Hepatocyte (in vitro differentiated cells): ENCODE measurements around the gene ZNF446. TPM values are rescaled to one million over a fixed set of nuclear protein-coding genes. Genes with fewer than 3 reads are reported as not detected.
"Not testable (repeated sequence)": the region's sequence is repeated elsewhere in the genome, so short reads cannot be mapped to it uniquely, and the experiment has no call there.

Source experiments
- DNase-seq: peaks from one replicate; pipeline ENCODE4 v3.0.0-alpha.2; 2016; ENCODE audit warnings: low spot score
- H2AFZ ChIP-seq: fragments of 200-600 bp; sonication (generic); 2 replicates; pipeline ENCODE4 v1.6.0; 2016; ENCODE audit warnings: antibody characterized with exemption, mild to moderate bottlenecking
- H3K27ac ChIP-seq: fragments of 200-600 bp; sonication (generic); 2 replicates; pipeline ENCODE4 v1.5.1; 2016; ENCODE audit warnings: mild to moderate bottlenecking
- H3K27me3 ChIP-seq: fragments of 200-600 bp; sonication (generic); 2 replicates; pipeline ENCODE4 v1.6.1; 2016
- H3K36me3 ChIP-seq: fragments of 200-600 bp; sonication (generic); replicated peaks from 2 replicates; pipeline ENCODE4 v1.5.1; 2016; ENCODE audit warnings: low read depth; ENCODE audit not compliant: insufficient read depth
- H3K4me1 ChIP-seq: fragments of 200-600 bp; sonication (generic); 2 replicates; pipeline ENCODE4 v1.5.1; 2016; ENCODE audit warnings: mild to moderate bottlenecking, moderate library complexity; ENCODE audit not compliant: insufficient read depth
- H3K4me2 ChIP-seq: fragments of 200-600 bp; sonication (generic); 2 replicates; pipeline ENCODE4 v1.6.0; 2016
- H3K4me3 ChIP-seq: fragments of 200-600 bp; sonication (generic); 2 replicates; pipeline ENCODE4 v1.5.1; 2016; ENCODE audit warnings: mild to moderate bottlenecking
- H3K79me2 ChIP-seq: fragments of 200-600 bp; sonication (generic); 2 replicates; pipeline ENCODE4 v1.6.0; 2017; ENCODE audit warnings: mild to moderate bottlenecking
- H3K9me2 ChIP-seq: fragments of 200-600 bp; sonication (generic); replicated peaks from 2 replicates; pipeline ENCODE4 v1.6.0; 2017; ENCODE audit warnings: mild to moderate bottlenecking; ENCODE audit not compliant: insufficient read depth
- H3K9me3 ChIP-seq: fragments of 200-600 bp; sonication (generic); 2 replicates; pipeline ENCODE4 v1.5.1; 2016; ENCODE audit warnings: low read depth, mild to moderate bottlenecking
- H4K20me1 ChIP-seq: fragments of 200-600 bp; sonication (generic); 2 replicates; pipeline ENCODE4 v1.6.0; 2016; ENCODE audit warnings: mild to moderate bottlenecking; ENCODE audit not compliant: insufficient read depth, poor library complexity, severe bottlenecking
- CTCF ChIP-seq: fragments of 200-600 bp; sonication (generic); IDR thresholded peaks from 2 replicates; pipeline ENCODE4 v1.5.1; 2016; ENCODE audit warnings: antibody characterized with exemption, mild to moderate bottlenecking; ENCODE audit not compliant: poor library complexity
- EZH2 ChIP-seq: fragments of 200-600 bp; sonication (generic); IDR thresholded peaks from 2 replicates; pipeline ENCODE4 v1.6.1; 2016; ENCODE audit warnings: antibody characterized with exemption, mild to moderate bottlenecking, borderline replicate concordance
- EZH2phosphoT487 ChIP-seq: fragments of 200-600 bp; sonication (generic); IDR thresholded peaks from one replicate; pipeline ENCODE4 v1.6.1; 2018; ENCODE audit warnings: antibody characterized with exemption, mild to moderate bottlenecking, low read depth, moderate library complexity; ENCODE audit not compliant: unreplicated experiment, severe bottlenecking
- WGBS: methylation state at CpG from one replicate; pipeline ENCODE4 v1.1.6; 2016; ENCODE audit warnings: low lambda C conversion rate; ENCODE audit errors: missing lambda C conversion rate; 5-methylcytosine and 5-hydroxymethylcytosine counted together
- polyA plus RNA-seq: library from polyadenylated mRNA; unstranded; fragments of >200 nt; fragmentation: Nextera tagmentation; extraction: Ambion mirVana; gene quantifications from 2 replicates; pipeline ENCODE4 v1.2.1, GENCODE V29; 2016
- total RNA-seq: library from RNA; depleted of rRNA; stranded (reverse); fragments of >200 nt; gene quantifications from 2 replicates; pipeline ENCODE4 v1.2.3, GENCODE V29; 2014

Gene ZNF446
- total and polyA plus RNA-seq, 2 experiments from 2014 or later = 13.8 to 20.5 TPM

- peak overlapping the region; percentile 89 for H3K4me2 ChIP-seq
- H3K79me2 ChIP-seq = no peaks in the 10 kb centered on the region
- peaks cover 5% of the 10 kb centered on the region for H3K4me1 ChIP-seq
- peak; percentile 20 for TF ChIP-seq CTCF
- TF ChIP-seq EZH2phosphoT487 = no peak
- WGBS = 3% methylated on average over 55 of the region's 60 CpGs
- peak overlapping the region; percentile 82 for H3K27ac ChIP-seq
- no peaks in the 10 kb centered on the region for H3K9me2 ChIP-seq
- no peaks in the 10 kb centered on the region for H3K27me3 ChIP-seq
- no peaks in the 10 kb centered on the region for H3K36me3 ChIP-seq
- H2AFZ ChIP-seq = peak overlapping the region; percentile 97
- no peaks in the 10 kb centered on the region for H3K9me3 ChIP-seq
- no peaks in the 10 kb centered on the region for H4K20me1 ChIP-seq
- peak; percentile 100 for DNase-seq
- H3K4me3 ChIP-seq = peak overlapping the region; percentile 55
These were observed 23.1 kb downstream of the ZNF446 start for GRCh38 chr19:58499021-58499927.

DNA sequence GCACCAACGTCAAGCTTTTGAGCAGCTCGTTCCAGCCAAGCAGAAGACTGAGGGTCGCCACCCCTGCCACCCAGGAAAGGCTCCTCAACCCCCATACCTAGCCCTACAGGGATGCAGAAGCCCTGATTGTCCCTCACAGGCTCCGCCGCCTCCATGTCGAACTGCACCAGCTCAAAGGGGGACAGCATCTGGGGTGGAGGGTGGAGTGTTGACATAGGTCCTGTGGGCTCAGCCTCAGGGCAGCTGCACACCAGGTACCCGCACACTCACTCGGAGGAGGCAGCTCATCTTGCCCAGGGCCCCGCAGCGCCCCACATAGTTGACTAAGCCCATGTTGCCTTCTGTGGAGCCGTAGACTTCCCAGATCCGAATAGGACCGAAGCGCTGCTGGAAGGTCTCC is 24.1 kb downstream of the ZNF446 start:
- Histone ChIP-seq H3K4me2 (peak overlapping the region; percentile 89), H3K4me3 (peak overlapping the region; percentile 55), H3K27ac (no peak overlapping the region), H3K9me2 (no peaks in the 10 kb centered on the region), H3K27me3 (no peaks in the 10 kb centered on the region), H3K4me1 (peaks cover 5% of the 10 kb centered on the region), H3K9me3 (no peaks in the 10 kb centered on the region), H3K36me3 (no peaks in the 10 kb centered on the region), H4K20me1 (no peaks in the 10 kb centered on the region), H3K79me2 (no peaks in the 10 kb centered on the region), H2AFZ (no peak overlapping the region)
- DNase-seq = no peak
- 97% methylated on average over 14 of the region's 14 CpGs for WGBS
- TF ChIP-seq EZH2phosphoT487 = no peak
- TF ChIP-seq CTCF = no peak
- TF ChIP-seq EZH2 = no peak

DNA sequence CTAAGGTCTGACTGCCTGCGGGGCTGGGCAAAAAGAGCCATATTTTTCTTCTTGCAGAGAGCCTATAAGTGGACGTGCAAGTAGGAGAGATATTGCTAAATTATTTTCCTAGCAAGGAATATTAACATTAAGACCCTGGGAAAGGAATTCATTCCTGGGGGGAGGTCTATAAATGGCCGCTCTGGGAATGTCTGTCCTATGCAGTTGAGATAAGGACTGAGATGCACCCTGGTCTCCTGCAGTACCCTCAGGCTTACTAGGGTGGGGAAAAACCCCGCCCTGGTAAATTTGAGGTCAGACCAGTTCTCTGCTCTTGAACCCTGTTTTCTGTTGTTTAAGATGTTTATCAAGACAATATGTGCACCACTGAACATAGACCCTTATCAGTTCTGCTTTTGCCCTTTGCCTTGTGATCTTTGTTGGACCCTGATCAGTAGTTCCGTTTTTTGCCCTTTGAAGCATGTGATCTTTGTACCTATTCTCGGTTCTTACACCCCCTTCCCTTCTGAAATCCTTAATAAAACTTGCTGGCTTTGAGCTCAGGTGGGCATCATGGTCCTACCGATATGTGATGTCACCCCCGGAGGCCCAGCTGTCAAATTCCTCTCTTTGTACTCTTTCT is 31.6 kb downstream of the ZNF446 start:
- H3K36me3 ChIP-seq = not testable (repeated sequence)
- WGBS = 79% methylated on average over 8 of the region's 8 CpGs

GRCh38 chr19:58509731-58510083 is 33.6 kb downstream of the ZNF446 start:
- Histone ChIP-seq H3K9me3 (no peaks in the 10 kb centered on the region), H3K79me2 (peaks cover 6% of the 10 kb centered on the region), H3K4me1 (peaks cover 10% of the 10 kb centered on the region), H4K20me1 (no peaks in the 10 kb centered on the region), H3K4me2 (no peak overlapping the region), H2AFZ (no peak overlapping the region), H3K36me3 (no peaks in the 10 kb centered on the region), H3K27me3 (no peaks in the 10 kb centered on the region), H3K4me3 (no peak overlapping the region), H3K9me2 (no peaks in the 10 kb centered on the region), H3K27ac (no peak overlapping the region)
- DNase-seq = no peak
- no peak for TF ChIP-seq EZH2
- no peak for TF ChIP-seq EZH2phosphoT487
- TF ChIP-seq CTCF = no peak
- 94% methylated on average over 11 of the region's 11 CpGs for WGBS

More for the DNA sequence above, 31.6 kb downstream of the ZNF446 start:
- not testable (repeated sequence) for H3K4me2 ChIP-seq, H3K4me1 ChIP-seq, H3K27ac ChIP-seq, H3K79me2 ChIP-seq, H2AFZ ChIP-seq, H3K9me2 ChIP-seq, H4K20me1 ChIP-seq, H3K9me3 ChIP-seq, H3K27me3 ChIP-seq, DNase-seq, H3K4me3 ChIP-seq
